GM21381 (cell line): Measurements from ENCODE around the gene ZIC5.

Experiments used
- ATAC-seq: cut with Tn5 transposase; IDR thresholded peaks from one replicate; pipeline ENCODE4 v1.9.1; 2021; ENCODE audit warnings: mild to moderate bottlenecking, moderate library complexity; ENCODE audit not compliant: unreplicated experiment

ZIC5 gene

GRCh38 chr13:99976575-99976974 lies 5.0 kb upstream of the ZIC5 start:
- no peak for ATAC-seq

GRCh38 chr13:99975626-99976025 lies 4.1 kb upstream of the ZIC5 start:
- ATAC-seq: no peak

- ATAC-seq: no peak
These were observed 3.5 kb upstream of the ZIC5 start for GRCh38 chr13:99974939-99975561.

GRCh38 chr13:99974296-99974938 lies 2.9 kb upstream of the ZIC5 start:
- ATAC-seq: no peak

- ATAC-seq: no peak
These were observed 2.2 kb upstream of the ZIC5 start for GRCh38 chr13:99973808-99974185.

- ATAC-seq: no peak
These were observed 1.7 kb upstream of the ZIC5 start for GRCh38 chr13:99973163-99973807.

- ATAC-seq: no peak
These were observed 694 bp upstream of the ZIC5 start for GRCh38 chr13:99972190-99972731.

GRCh38 chr13:99970651-99971575 lies 654 bp downstream of the ZIC5 start:
- no peak for ATAC-seq

- no peak for ATAC-seq
These were observed 1.5 kb downstream of the ZIC5 start for GRCh38 chr13:99969919-99970650.

- no peak for ATAC-seq
These were observed 2.1 kb downstream of the ZIC5 start for GRCh38 chr13:99969453-99969918.

GRCh38 chr13:99968521-99969452 lies 2.8 kb downstream of the ZIC5 start:
- ATAC-seq: no peak

- no peak for ATAC-seq
These were observed 3.6 kb downstream of the ZIC5 start for GRCh38 chr13:99967869-99968520.

GRCh38 chr13:99967498-99967868 lies 4.1 kb downstream of the ZIC5 start:
- ATAC-seq: no peak

- ATAC-seq: no peak
These were observed 5.3 kb downstream of the ZIC5 start for GRCh38 chr13:99966064-99966805.

- no peak for ATAC-seq
These were observed 6.1 kb downstream of the ZIC5 start for GRCh38 chr13:99965329-99966000.

GRCh38 chr13:99963816-99964339 lies 7.7 kb downstream of the ZIC5 start:
- no peak for ATAC-seq

- ATAC-seq: no peak
These were observed 9.3 kb downstream of the ZIC5 start for GRCh38 chr13:99962242-99962641.
